Activated CD8-positive, alpha-beta T cell treated with anti-CD3 and anti-CD28 coated beads, Interleukin-2, amount 10 ng/mL, durations not matched to agents 7 days and 5 days (primary cell): Measurements from ENCODE around the gene GCGR. TPM values are rescaled to one million over a fixed set of nuclear protein-coding genes. Genes with fewer than 3 reads are reported as not detected.

Experiments used
- ATAC-seq: fragments of 150-1000 bp; cut with Tn5 transposase; one replicate; pipeline ENCODE4 v1.10.0; 2021; ENCODE audit warnings: moderate library complexity
- CTCF ChIA-PET: fragments of 350-600 bp; sonication (Branson Sonifier 250); formaldehyde crosslinking; loops from one replicate; lab custom pipeline; 2021; ENCODE audit warnings: antibody characterized with exemption; lab: Charles Lee
- POLR2A ChIA-PET: fragments of 350-600 bp; sonication (Branson Sonifier 250); formaldehyde crosslinking; loops from one replicate; lab custom pipeline; 2021; ENCODE audit warnings: antibody characterized with exemption; lab: Charles Lee
- DNase-seq: peaks from one replicate; pipeline ENCODE4 v3.0.0-alpha.2; 2020
- H3K27ac Mint-ChIP-seq: one replicate; pipeline ENCODE4 v1.8.0; 2021; ENCODE audit warnings: mild to moderate bottlenecking, mixed read lengths
- H3K27me3 Mint-ChIP-seq: one replicate; pipeline ENCODE4 v1.8.0; 2021; ENCODE audit warnings: low read depth, mixed read lengths
- H3K36me3 Mint-ChIP-seq: one replicate; pipeline ENCODE4 v1.8.0; 2021; ENCODE audit warnings: low read depth, mixed read lengths
- H3K4me1 Mint-ChIP-seq: one replicate; pipeline ENCODE4 v1.8.0; 2021; ENCODE audit warnings: low read depth, mixed read lengths
- H3K4me3 Mint-ChIP-seq: one replicate; pipeline ENCODE4 v1.8.0; 2021; ENCODE audit warnings: mild to moderate bottlenecking, mixed read lengths
- H3K9me3 Mint-ChIP-seq: one replicate; pipeline ENCODE4 v1.8.0; 2022; ENCODE audit warnings: mixed read lengths; ENCODE audit not compliant: insufficient read depth
- total RNA-seq, 2 experiments: library from RNA; stranded (reverse); gene quantifications; one replicate each; pipeline ENCODE4 v1.2.3, GENCODE V29; 2021

Gene GCGR
- total RNA-seq, 2 experiments from 2014 or later: not detected

DNA sequence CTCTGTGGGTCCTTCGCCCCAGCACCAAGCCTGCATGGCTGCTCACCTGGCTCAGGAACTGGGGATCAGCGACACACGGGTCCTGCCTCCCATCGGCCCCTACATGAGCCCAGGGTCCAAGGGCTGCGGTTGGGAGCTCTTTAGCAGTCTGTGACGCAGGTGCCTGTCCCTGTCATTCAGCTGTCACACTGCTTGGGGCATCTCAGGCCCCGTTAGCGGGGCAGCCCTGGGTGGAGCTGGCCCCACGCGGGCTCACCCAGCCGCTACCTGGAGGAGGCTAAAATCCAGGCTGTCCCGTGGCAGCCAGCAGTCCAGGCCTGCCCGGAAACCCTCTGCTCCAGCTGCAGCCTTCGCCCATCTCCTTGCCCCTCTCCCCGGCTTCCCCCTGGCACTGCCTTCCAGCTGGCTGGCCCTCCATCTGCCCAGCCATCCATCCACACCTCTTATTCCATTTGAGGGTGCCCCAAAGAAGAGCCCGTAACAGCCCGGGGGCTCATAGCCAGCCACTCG, 3.3 kb downstream of the GCGR start:
- H3K9me3 Mint-ChIP-seq: no peaks in the 10 kb centered on the region
- peaks cover 26% of the 10 kb centered on the region for H3K27me3 Mint-ChIP-seq
- no peak for DNase-seq
- no peak overlapping the region for H3K27ac Mint-ChIP-seq
- no peak overlapping the region for H3K4me3 Mint-ChIP-seq
- CTCF ChIA-PET: no interaction called here
- ATAC-seq: no peak
- no peaks in the 10 kb centered on the region for H3K4me1 Mint-ChIP-seq
- POLR2A ChIA-PET: no interaction called here
- no peaks in the 10 kb centered on the region for H3K36me3 Mint-ChIP-seq

DNA sequence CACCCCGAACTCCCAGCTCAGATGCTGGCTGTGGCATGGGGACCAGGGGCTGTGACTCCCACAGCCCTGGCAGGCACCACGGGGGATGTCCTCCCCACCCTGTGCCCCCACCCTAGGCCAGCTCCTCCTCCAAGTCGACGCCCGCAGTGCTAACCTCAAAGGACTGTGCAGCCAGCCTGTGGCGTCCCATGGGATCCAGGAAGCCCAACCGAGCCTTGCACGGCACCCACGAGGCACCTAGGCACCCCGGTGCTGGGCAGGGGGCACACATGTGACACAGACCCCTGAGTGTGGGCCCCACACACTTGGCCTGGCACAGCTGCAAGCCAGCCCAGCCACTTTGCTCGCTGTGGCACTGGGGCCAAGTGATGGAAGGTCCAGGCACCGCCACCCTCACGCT, 3.9 kb downstream of the GCGR start:
- ATAC-seq (no peak), DNase-seq (no peak)
- Mint-ChIP-seq H3K4me3 (no peak overlapping the region), H3K4me1 (no peaks in the 10 kb centered on the region), H3K36me3 (no peaks in the 10 kb centered on the region), H3K27me3 (peaks cover 20% of the 10 kb centered on the region), H3K9me3 (no peaks in the 10 kb centered on the region), H3K27ac (no peak overlapping the region)
- ChIA-PET POLR2A (no interaction called here), CTCF (no interaction called here)

DNA sequence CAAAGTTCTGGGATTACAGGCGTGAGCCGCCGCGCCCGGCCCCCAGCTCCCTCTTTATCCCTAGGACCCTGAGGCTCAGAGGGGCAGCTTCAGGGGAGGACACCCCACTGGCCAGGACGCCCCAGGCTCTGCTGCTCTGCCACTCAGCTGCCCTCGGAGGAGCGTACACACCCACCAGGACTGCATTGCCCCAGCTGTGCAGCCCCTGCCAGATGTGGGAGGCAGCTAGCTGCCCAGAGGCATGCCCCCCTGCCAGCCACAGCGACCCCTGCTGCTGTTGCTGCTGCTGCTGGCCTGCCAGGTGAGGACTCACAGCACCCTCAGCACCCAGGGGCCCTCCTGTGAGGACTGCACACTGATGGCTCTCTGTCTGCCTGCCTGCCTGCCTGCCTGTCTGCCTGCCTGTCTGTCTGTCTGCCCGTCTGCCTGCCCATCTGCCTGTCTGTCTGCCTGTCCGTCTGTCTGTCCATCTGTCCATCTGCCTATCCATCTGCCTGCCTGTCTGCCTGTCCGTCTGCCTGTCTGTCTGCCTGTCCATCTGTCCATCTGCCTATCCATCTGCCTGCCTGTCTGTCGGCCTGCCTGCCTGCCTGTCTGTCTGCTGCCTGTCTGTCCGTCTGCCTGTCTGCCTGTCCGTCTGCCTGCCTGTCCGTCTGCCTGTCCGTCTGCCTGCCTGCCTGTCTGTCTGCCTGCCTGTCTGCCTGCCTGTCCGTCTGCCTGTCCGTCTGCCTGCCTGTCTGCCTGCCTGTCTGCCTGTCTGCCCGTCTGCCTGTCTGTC, 5.0 kb downstream of the GCGR start:
- CTCF ChIA-PET: no interaction called here
- H3K4me1 Mint-ChIP-seq: no peaks in the 10 kb centered on the region
- POLR2A ChIA-PET: no interaction called here
- H3K4me3 Mint-ChIP-seq: no peak overlapping the region
- no peaks in the 10 kb centered on the region for H3K36me3 Mint-ChIP-seq
- no peaks in the 10 kb centered on the region for H3K9me3 Mint-ChIP-seq
- H3K27me3 Mint-ChIP-seq: peaks cover 13% of the 10 kb centered on the region
- ATAC-seq (peak; percentile 46), DNase-seq (no peak)
- no peak overlapping the region for H3K27ac Mint-ChIP-seq

DNA sequence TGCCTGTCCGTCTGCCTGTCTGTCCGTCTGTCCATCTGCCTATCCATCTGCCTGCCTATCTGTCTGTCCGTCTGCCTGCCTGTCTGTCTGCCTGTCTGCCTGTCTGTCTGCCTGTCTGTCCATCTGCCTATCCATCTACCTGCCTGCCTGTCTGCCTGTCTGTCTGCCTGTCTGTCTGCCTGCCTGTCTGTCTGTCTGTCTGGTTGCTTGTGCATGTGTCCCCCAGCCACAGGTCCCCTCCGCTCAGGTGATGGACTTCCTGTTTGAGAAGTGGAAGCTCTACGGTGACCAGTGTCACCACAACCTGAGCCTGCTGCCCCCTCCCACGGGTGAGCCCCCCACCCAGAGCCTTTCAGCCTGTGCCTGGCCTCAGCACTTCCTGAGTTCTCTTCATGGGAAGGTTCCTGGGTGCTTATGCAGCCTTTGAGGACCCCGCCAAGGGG, 5.6 kb downstream of the GCGR start:
- no peak overlapping the region for H3K27ac Mint-ChIP-seq
- no peak overlapping the region for H3K4me3 Mint-ChIP-seq
- ChIA-PET CTCF (no interaction called here), POLR2A (no interaction called here)
- no peak for ATAC-seq
- H3K36me3 Mint-ChIP-seq: no peaks in the 10 kb centered on the region
- DNase-seq: no peak
- H3K27me3 Mint-ChIP-seq: peaks cover 13% of the 10 kb centered on the region
- H3K4me1 Mint-ChIP-seq: no peaks in the 10 kb centered on the region
- no peaks in the 10 kb centered on the region for H3K9me3 Mint-ChIP-seq

DNA sequence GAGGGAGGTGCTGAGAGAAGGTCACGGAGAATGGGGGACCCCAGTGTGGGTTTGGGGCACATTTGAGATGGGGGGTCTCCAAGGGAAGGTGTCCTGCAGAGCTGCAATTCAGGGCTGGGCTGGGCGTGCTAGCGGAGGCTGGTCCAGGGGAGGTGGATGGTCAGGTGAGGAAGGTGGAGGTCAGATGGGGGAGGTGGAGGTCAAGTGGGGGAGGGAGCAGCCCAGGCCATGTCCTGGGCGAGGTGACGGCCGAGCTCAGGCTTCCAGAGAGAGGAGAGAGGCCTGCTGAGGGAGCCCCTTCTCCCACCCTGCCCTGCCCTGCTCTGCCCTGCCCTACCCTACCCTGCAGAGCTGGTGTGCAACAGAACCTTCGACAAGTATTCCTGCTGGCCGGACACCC, 6.5 kb downstream of the GCGR start:
- no peak for ATAC-seq
- H3K4me1 Mint-ChIP-seq: no peaks in the 10 kb centered on the region
- no peak for DNase-seq
- H3K27ac Mint-ChIP-seq: no peak overlapping the region
- H3K9me3 Mint-ChIP-seq: no peaks in the 10 kb centered on the region
- peaks cover 11% of the 10 kb centered on the region for H3K27me3 Mint-ChIP-seq
- CTCF ChIA-PET: no interaction called here
- H3K36me3 Mint-ChIP-seq: no peaks in the 10 kb centered on the region
- POLR2A ChIA-PET: interaction anchor here (0.8 kb wide), 1 partner anchor 9 kb away, joined by 4 read pairs; no protein-coding TSS in a partner anchor
- no peak overlapping the region for H3K4me3 Mint-ChIP-seq

DNA sequence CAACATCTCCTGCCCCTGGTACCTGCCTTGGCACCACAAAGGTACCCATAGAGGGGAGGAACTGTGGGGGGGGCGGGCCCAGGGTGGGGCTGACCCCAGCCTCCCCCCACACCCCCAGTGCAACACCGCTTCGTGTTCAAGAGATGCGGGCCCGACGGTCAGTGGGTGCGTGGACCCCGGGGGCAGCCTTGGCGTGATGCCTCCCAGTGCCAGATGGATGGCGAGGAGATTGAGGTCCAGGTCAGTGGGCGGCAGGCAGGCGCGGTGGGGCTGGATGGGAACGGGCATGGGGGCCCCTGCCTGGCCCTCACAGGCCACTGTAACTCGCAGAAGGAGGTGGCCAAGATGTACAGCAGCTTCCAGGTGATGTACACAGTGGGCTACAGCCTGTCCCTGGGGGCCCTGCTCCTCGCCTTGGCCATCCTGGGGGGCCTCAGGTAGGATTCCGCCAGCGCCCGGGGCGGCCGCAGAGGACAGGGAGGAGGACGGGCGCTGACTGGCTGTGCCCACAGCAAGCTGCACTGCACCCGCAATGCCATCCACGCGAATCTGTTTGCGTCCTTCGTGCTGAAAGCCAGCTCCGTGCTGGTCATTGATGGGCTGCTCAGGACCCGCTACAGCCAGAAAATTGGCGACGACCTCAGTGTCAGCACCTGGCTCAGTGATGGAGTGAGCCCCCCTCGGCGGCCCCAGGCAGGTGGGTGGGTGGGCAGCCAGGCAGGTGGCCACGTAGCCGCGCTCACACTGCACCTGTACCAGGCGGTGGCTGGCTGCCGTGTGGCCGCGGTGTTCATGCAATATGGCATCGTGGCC, 7.1 kb downstream of the GCGR start:
- ChIA-PET CTCF (no interaction called here), POLR2A (interaction anchor here (0.8 kb wide), 1 partner anchor 10 kb away, joined by 4 read pairs; no protein-coding TSS in a partner anchor)
- no peak for ATAC-seq
- no peak for DNase-seq
- no peaks in the 10 kb centered on the region for H3K36me3 Mint-ChIP-seq
- no peak overlapping the region for H3K27ac Mint-ChIP-seq
- H3K4me1 Mint-ChIP-seq: no peaks in the 10 kb centered on the region
- H3K9me3 Mint-ChIP-seq: no peaks in the 10 kb centered on the region
- H3K4me3 Mint-ChIP-seq: no peak overlapping the region
- H3K27me3 Mint-ChIP-seq: peaks cover 12% of the 10 kb centered on the region

DNA sequence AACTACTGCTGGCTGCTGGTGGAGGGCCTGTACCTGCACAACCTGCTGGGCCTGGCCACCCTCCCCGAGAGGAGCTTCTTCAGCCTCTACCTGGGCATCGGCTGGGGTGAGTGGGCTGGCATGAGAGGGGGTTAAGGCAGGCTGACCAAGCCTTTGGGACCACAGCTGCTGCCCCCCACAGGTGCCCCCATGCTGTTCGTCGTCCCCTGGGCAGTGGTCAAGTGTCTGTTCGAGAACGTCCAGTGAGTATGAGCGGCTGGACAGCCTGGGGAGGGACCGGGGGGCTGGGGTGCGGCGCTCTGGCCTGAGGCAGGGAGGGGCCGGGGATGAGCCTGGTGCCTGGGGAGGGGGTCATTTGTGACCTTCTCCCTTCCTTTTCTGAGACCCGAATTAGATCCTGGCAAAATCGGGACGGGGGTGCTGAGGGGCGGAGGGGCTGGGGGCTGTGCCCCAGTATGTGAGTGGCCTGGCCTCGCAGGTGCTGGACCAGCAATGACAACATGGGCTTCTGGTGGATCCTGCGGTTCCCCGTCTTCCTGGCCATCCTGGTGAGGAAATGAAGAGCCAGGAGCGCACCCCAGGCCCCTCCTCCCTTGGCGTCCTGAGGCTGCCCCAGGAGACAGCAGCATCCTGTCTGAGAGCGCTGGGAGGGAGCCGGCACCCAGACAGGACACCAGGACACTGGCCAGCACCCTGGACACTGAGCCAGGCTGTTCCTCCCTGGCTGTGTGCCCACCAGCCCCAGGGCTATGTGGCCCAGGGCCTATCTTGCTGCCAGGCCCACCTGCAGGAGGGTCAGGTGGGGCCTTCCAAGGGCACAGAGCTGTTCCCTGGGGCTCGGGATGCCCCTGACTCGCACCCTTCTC, 8.0 kb downstream of the GCGR start:
- H3K9me3 Mint-ChIP-seq: no peaks in the 10 kb centered on the region
- ChIA-PET POLR2A (no interaction called here), CTCF (no interaction called here)
- DNase-seq (no peak), ATAC-seq (no peak)
- peaks cover 11% of the 10 kb centered on the region for H3K27me3 Mint-ChIP-seq
- H3K4me3 Mint-ChIP-seq: no peak overlapping the region
- H3K36me3 Mint-ChIP-seq: no peaks in the 10 kb centered on the region
- H3K4me1 Mint-ChIP-seq: no peaks in the 10 kb centered on the region
- H3K27ac Mint-ChIP-seq: no peak overlapping the region

DNA sequence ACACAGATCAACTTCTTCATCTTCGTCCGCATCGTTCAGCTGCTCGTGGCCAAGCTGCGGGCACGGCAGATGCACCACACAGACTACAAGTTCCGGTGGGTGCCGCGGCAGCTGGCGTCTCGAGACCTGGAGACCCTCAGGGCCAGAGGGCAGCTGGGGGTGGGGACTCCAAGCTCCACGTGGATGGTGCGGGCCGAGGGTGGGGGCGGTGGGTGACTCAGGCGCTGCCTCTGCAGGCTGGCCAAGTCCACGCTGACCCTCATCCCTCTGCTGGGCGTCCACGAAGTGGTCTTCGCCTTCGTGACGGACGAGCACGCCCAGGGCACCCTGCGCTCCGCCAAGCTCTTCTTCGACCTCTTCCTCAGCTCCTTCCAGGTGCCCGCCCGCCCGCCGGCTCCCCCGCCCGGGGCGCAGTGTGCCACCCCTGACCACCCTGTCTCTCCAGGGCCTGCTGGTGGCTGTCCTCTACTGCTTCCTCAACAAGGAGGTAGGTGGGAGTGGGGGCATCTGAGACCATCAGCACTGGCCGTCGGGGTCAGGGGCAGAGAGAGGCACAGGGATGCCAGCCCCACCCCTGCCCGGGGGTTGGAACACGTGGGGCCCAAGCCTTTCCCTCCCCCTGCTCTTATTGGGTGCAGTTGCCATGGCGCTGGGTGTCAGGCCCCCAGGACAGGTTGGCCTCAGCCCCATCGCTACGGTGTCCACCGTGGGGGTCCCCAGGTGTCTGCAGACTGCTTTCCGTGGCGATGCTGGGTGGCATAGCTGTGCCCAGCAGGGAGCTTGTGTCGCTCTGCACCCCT, 8.8 kb downstream of the GCGR start:
- no peaks in the 10 kb centered on the region for H3K9me3 Mint-ChIP-seq
- POLR2A ChIA-PET: no interaction called here
- no peak for ATAC-seq
- H3K4me3 Mint-ChIP-seq: no peak overlapping the region
- peaks cover 7% of the 10 kb centered on the region for H3K27me3 Mint-ChIP-seq
- H3K4me1 Mint-ChIP-seq: no peaks in the 10 kb centered on the region
- no peak for DNase-seq
- H3K27ac Mint-ChIP-seq: no peak overlapping the region
- CTCF ChIA-PET: no interaction called here
- no peaks in the 10 kb centered on the region for H3K36me3 Mint-ChIP-seq

DNA sequence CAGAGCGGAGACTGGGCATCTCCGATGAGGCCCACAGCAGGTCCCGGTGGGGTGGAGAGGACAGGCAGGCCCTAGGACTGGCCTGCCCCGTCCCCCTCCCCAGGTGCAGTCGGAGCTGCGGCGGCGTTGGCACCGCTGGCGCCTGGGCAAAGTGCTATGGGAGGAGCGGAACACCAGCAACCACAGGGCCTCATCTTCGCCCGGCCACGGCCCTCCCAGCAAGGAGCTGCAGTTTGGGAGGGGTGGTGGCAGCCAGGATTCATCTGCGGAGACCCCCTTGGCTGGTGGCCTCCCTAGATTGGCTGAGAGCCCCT, 9.4 kb downstream of the GCGR start:
- H3K27ac Mint-ChIP-seq: no peak overlapping the region
- no peaks in the 10 kb centered on the region for H3K9me3 Mint-ChIP-seq
- H3K4me1 Mint-ChIP-seq: no peaks in the 10 kb centered on the region
- no peak overlapping the region for H3K4me3 Mint-ChIP-seq
- ChIA-PET CTCF (no interaction called here), POLR2A (no interaction called here)
- no peak for DNase-seq
- no peaks in the 10 kb centered on the region for H3K36me3 Mint-ChIP-seq
- peaks cover 9% of the 10 kb centered on the region for H3K27me3 Mint-ChIP-seq
- no peak for ATAC-seq

DNA sequence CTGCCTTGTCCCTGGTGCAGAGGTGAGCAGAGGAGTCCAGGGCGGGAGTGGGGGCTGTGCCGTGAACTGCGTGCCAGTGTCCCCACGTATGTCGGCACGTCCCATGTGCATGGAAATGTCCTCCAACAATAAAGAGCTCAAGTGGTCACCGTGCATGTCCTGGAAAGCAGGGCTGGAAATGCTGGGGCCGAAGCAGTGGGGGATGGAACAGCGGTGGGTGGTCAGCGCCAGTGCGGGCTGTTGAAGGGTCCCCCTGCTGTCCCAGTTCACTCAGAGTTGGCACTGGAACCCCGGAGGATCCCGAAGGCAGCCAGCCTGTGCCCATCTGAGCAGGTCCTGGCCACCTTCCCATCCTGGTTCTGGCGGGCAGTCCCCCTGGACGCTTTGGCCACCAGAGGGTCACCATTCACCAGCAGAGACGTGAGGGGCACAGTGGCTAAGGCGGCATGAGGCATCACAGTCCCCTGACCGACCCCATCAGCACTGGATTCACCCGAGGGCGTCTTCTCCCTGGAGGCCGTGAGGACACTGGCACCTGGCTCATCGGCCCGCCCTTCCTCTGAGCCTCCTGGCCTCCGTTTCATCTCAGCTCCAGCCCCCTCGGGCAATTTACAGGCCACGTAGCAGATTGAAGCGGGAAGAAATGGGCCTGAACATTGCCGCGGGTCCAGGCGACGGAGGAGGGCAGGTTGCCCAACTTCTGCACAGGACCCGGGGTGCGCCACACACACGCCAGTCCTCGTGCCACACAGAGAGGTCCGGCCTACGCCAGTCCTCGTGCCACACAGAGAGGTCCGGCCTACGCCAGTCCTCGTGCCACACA, 10.1 kb downstream of the GCGR start:
- no peak for ATAC-seq
- Mint-ChIP-seq H3K36me3 (no peaks in the 10 kb centered on the region), H3K27me3 (peaks cover 9% of the 10 kb centered on the region), H3K4me3 (no peak overlapping the region), H3K27ac (no peak overlapping the region), H3K4me1 (no peaks in the 10 kb centered on the region), H3K9me3 (no peaks in the 10 kb centered on the region)
- ChIA-PET CTCF (no interaction called here), POLR2A (no interaction called here)
- no peak for DNase-seq
